ENCODE results near the gene HLF. TPM values are rescaled to one million over a fixed set of nuclear protein-coding genes. Genes with fewer than 3 reads are reported as not detected.

Gene HLF
- total RNA-seq, 3 donors from 2014 or later: 1.3 to 34.9 (median 3.5) TPM

DNA sequence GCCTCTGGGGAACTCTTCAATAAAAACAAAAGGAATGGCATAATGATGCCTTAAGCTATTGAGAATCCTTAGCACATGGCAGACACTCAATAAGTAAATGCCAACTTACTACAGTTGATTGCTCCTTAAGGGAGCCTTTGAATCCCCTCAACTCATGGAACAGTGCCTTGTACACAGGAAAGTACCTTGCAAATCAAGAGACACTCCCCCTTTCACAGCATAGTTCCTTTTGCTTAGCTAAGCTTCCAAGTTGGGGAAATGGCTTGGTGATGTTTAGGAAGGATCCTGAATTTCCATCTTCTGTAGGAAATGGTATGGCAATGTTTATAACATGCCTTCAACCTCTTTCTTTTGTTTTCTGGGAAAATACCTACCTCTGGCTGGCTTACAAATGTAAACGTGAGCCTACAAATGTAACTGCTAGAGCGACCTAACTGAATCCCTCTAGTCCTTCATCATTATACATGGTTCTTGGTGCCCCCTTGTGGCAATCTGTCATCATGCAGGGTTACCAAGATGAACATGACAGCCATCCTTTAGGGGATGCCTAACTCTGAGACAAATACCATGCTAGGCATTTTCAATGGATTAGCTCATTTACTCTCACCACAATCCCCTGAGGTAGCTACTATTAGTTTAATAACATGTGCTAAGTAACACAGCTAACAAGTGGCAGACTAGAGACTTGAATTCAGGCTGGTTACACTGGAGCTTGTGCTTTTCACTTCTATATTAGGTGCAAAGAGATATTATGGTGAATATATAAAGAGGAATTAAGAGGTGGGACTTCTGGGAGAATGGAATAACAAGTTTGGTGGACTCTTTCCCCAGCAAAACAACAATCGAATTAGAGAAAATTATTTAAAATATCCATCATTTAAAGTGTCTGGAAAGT lies 91.9 kb downstream of the HLF start:
- DNase-seq: peak in 2 of 3 donors; percentile 37 to 90
- TF ChIP-seq, protein P1, sequence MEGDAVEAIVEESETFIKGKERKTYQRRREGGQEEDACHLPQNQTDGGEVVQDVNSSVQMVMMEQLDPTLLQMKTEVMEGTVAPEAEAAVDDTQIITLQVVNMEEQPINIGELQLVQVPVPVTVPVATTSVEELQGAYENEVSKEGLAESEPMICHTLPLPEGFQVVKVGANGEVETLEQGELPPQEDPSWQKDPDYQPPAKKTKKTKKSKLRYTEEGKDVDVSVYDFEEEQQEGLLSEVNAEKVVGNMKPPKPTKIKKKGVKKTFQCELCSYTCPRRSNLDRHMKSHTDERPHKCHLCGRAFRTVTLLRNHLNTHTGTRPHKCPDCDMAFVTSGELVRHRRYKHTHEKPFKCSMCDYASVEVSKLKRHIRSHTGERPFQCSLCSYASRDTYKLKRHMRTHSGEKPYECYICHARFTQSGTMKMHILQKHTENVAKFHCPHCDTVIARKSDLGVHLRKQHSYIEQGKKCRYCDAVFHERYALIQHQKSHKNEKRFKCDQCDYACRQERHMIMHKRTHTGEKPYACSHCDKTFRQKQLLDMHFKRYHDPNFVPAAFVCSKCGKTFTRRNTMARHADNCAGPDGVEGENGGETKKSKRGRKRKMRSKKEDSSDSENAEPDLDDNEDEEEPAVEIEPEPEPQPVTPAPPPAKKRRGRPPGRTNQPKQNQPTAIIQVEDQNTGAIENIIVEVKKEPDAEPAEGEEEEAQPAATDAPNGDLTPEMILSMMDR (IDR thresholded peaks at IDR 0.05): peak; percentile 62
- Histone ChIP-seq H3K4me3 (no peak overlapping the region), H3K9me3 (no peaks in the 10 kb centered on the region), H3K4me1 (ENCODE audit: low read depth) (no peaks in the 10 kb centered on the region), H3K36me3 (ENCODE audit: low read depth) (no peaks in the 10 kb centered on the region)
- peak; percentile 80 for ATAC-seq
- intact Hi-C loops (cut with DNase I, micrococcal nuclease): no loop called here

DNA sequence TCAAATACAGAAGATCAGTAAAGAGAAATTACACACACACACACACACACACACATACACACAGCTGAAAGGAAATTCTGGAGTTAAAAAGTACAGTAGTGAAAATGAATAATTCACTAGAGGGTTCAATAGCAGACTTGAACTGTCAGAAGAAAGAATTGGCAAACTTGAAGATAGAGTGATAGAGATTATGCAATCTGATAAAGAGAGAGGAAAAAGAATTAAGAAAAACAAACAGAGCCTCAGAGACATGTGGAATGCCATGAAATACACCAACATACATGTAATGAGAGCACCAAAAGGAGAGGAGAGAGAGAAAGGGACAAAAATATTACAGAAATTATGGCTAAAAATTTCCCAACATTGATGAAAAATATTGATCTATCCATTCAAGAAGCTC lies 96.2 kb downstream of the HLF start:
- Histone ChIP-seq H3K4me3 (no peak overlapping the region), H3K9me3 (no peaks in the 10 kb centered on the region), H3K36me3 (ENCODE audit: low read depth) (no peaks in the 10 kb centered on the region), H3K4me1 (ENCODE audit: low read depth) (no peaks in the 10 kb centered on the region)
- no peak for DNase-seq
- ATAC-seq: no peak
- intact Hi-C loops (cut with DNase I, micrococcal nuclease): no loop called here
- TF ChIP-seq, protein P1 (IDR thresholded peaks at IDR 0.05): no peak

- intact Hi-C loops (cut with DNase I, micrococcal nuclease): no loop called here
- Histone ChIP-seq H3K4me1 (ENCODE audit: low read depth) (no peaks in the 10 kb centered on the region), H3K9me3 (no peaks in the 10 kb centered on the region), H3K36me3 (ENCODE audit: low read depth) (no peaks in the 10 kb centered on the region), H3K4me3 (no peak overlapping the region)
- TF ChIP-seq, protein P1 (IDR thresholded peaks at IDR 0.05): no peak
- no peak for DNase-seq
- ATAC-seq: no peak
Measured at GRCh38 chr17:55363033-55363432, 98.3 kb downstream of the HLF start.

- Histone ChIP-seq H3K4me1 (ENCODE audit: low read depth) (no peaks in the 10 kb centered on the region), H3K9me3 (no peaks in the 10 kb centered on the region), H3K4me3 (no peak overlapping the region), H3K36me3 (ENCODE audit: low read depth) (no peaks in the 10 kb centered on the region)
- DNase-seq (no peak), ATAC-seq (no peak)
- TF ChIP-seq, protein P1 (IDR thresholded peaks at IDR 0.05): no peak
- intact Hi-C loops (cut with DNase I, micrococcal nuclease): no loop called here
Measured at GRCh38 chr17:55366020-55366481, 101.3 kb downstream of the HLF start.

- TF ChIP-seq, protein P1 (IDR thresholded peaks at IDR 0.05): no peak
- Histone ChIP-seq H3K4me1 (ENCODE audit: low read depth) (no peaks in the 10 kb centered on the region), H3K4me3 (no peak overlapping the region), H3K36me3 (ENCODE audit: low read depth) (no peaks in the 10 kb centered on the region), H3K9me3 (no peaks in the 10 kb centered on the region)
- no peak for DNase-seq
- intact Hi-C loops (cut with DNase I, micrococcal nuclease): no loop called here
- no peak for ATAC-seq
Measured at GRCh38 chr17:55368706-55369105, 103.9 kb downstream of the HLF start.

Other genes starting within 250 kb of the HLF start
- gene MMD, start 156.9 kb downstream of the HLF start, total RNA-seq: 10 to 100 TPM; 10.3 to 22.8 (median 14.7) TPM
- gene SMIM36, start 246.5 kb downstream of the HLF start, total RNA-seq: not detected

Measured in mucosa of descending colon (tissue), 3 donors.